ENCODE data around the gene HM13. TPM values are rescaled to one million over a fixed set of nuclear protein-coding genes. Genes with fewer than 3 reads are reported as not detected.
"Not testable (repeated sequence)": the region's sequence is repeated elsewhere in the genome, so short reads cannot be mapped to it uniquely, and the experiment has no call there.

Gene HM13
- 135 TPM for polyA plus RNA-seq (2013, experiment 1 of 2)
- 133 TPM for polyA plus RNA-seq (2013, experiment 2 of 2)

GRCh38 chr20:31514154-31515071, at the start of gene HM13:
HM13 (plus strand) TSS chr20:31514442; CDS start chr20:31514552, 110 bp downstream.
- Histone ChIP-seq H4K8ac (ENCODE audit: low read depth, low read length) (no peak within 1 kb of the TSS), H3K79me2 (ENCODE audit: control insufficient read depth, insufficient read depth, low read length) (peaks cover 31% of the 10 kb centered on the region), H4K5ac (ENCODE audit: low read length) (no peak within 1 kb of the TSS), H3K4me2 (ENCODE audit: low read length) (peak within 1 kb of the TSS; percentile 100), H3K36me3 (ENCODE audit: control insufficient read depth, insufficient read depth, low read length) (peaks cover 3% of the 10 kb centered on the region), H3K4ac (ENCODE audit: low read depth, low read length) (no peak within 1 kb of the TSS), H3K18ac (ENCODE audit: low read length) (peak within 1 kb of the TSS; percentile 46), H3K27ac (ENCODE audit: low read depth, low read length) (no peak within 1 kb of the TSS), H3K27me3 (ENCODE audit: insufficient read depth, low read length, poor library complexity) (no peaks in the 10 kb centered on the region), H3K9ac (ENCODE audit: low read length) (peak within 1 kb of the TSS; percentile 99), H3K56ac (ENCODE audit: low read length) (peak within 1 kb of the TSS; percentile 97), H3K79me1 (ENCODE audit: low read length) (peaks cover 26% of the 10 kb centered on the region), H3K23ac (ENCODE audit: low read length) (peak within 1 kb of the TSS; percentile 81), H2BK5ac (ENCODE audit: low read length) (peak within 1 kb of the TSS; percentile 9), H3K4me1 (ENCODE audit: control insufficient read depth, low read depth, low read length) (peaks cover 10% of the 10 kb centered on the region), H2BK120ac (ENCODE audit: low read depth, low read length) (no peak within 1 kb of the TSS), H2AK5ac (ENCODE audit: low read length) (peak within 1 kb of the TSS; percentile 54), H3K4me3 (ENCODE audit: low read length) (peak within 1 kb of the TSS; percentile 91), H2BK15ac (replicated peaks; ENCODE audit: low read depth) (no peak within 1 kb of the TSS)
- DNase-seq: peak; percentile 96
- WGBS (ENCODE audit: extremely low coverage, insufficient coverage, low lambda C conversion rate): no CpG with 5 or more reads among the region's 86 CpGs

- not testable (repeated sequence) for H3K79me2 ChIP-seq (ENCODE audit: control insufficient read depth, insufficient read depth, low read length); H3K79me1 ChIP-seq (ENCODE audit: low read length); H2BK5ac ChIP-seq (ENCODE audit: low read length); H2BK15ac ChIP-seq (replicated peaks; ENCODE audit: low read depth); H3K36me3 ChIP-seq (ENCODE audit: control insufficient read depth, insufficient read depth, low read length); H4K5ac ChIP-seq (ENCODE audit: low read length); H3K18ac ChIP-seq (ENCODE audit: low read length); H3K4me1 ChIP-seq (ENCODE audit: control insufficient read depth, low read depth, low read length); H2AK5ac ChIP-seq (ENCODE audit: low read length); H3K4me3 ChIP-seq (ENCODE audit: low read length); H3K9ac ChIP-seq (ENCODE audit: low read length); H3K56ac ChIP-seq (ENCODE audit: low read length); DNase-seq; H3K4ac ChIP-seq (ENCODE audit: low read depth, low read length); H3K4me2 ChIP-seq (ENCODE audit: low read length); H3K23ac ChIP-seq (ENCODE audit: low read length); H4K8ac ChIP-seq (ENCODE audit: low read depth, low read length); H3K27me3 ChIP-seq (ENCODE audit: insufficient read depth, low read length, poor library complexity); H2BK120ac ChIP-seq (ENCODE audit: low read depth, low read length); H3K27ac ChIP-seq (ENCODE audit: low read depth, low read length)
- no CpG with 5 or more reads among the region's 33 CpGs for WGBS (ENCODE audit: extremely low coverage, insufficient coverage, low lambda C conversion rate)
Measured at GRCh38 chr20:31470946-31471345, 43.3 kb upstream of the HM13 start.

GRCh38 chr20:31472395-31473330, 41.6 kb upstream of the HM13 start:
- Histone ChIP-seq H3K56ac (ENCODE audit: low read length) (no peak overlapping the region), H2BK5ac (ENCODE audit: low read length) (no peak overlapping the region), H2BK120ac (ENCODE audit: low read depth, low read length) (no peak overlapping the region), H3K27ac (ENCODE audit: low read depth, low read length) (no peak overlapping the region), H2AK5ac (ENCODE audit: low read length) (no peak overlapping the region), H3K36me3 (ENCODE audit: control insufficient read depth, insufficient read depth, low read length) (no peaks in the 10 kb centered on the region), H3K79me2 (ENCODE audit: control insufficient read depth, insufficient read depth, low read length) (no peaks in the 10 kb centered on the region), H4K8ac (ENCODE audit: low read depth, low read length) (no peak overlapping the region), H3K27me3 (ENCODE audit: insufficient read depth, low read length, poor library complexity) (no peaks in the 10 kb centered on the region), H3K23ac (ENCODE audit: low read length) (no peak overlapping the region), H3K4ac (ENCODE audit: low read depth, low read length) (no peak overlapping the region), H3K4me1 (ENCODE audit: control insufficient read depth, low read depth, low read length) (no peaks in the 10 kb centered on the region), H3K4me3 (ENCODE audit: low read length) (no peak overlapping the region), H3K79me1 (ENCODE audit: low read length) (no peaks in the 10 kb centered on the region), H3K18ac (ENCODE audit: low read length) (no peak overlapping the region), H4K5ac (ENCODE audit: low read length) (no peak overlapping the region), H2BK15ac (replicated peaks; ENCODE audit: low read depth) (no peak overlapping the region), H3K9ac (ENCODE audit: low read length) (no peak overlapping the region), H3K4me2 (ENCODE audit: low read length) (no peak overlapping the region)
- no CpG with 5 or more reads among the region's 8 CpGs for WGBS (ENCODE audit: extremely low coverage, insufficient coverage, low lambda C conversion rate)
- DNase-seq: no peak

- H4K8ac ChIP-seq (ENCODE audit: low read depth, low read length): no peak overlapping the region
- no peaks in the 10 kb centered on the region for H3K4me1 ChIP-seq (ENCODE audit: control insufficient read depth, low read depth, low read length)
- H4K5ac ChIP-seq (ENCODE audit: low read length): no peak overlapping the region
- H2BK5ac ChIP-seq (ENCODE audit: low read length): no peak overlapping the region
- H3K9ac ChIP-seq (ENCODE audit: low read length): no peak overlapping the region
- H2BK15ac ChIP-seq (replicated peaks; ENCODE audit: low read depth): no peak overlapping the region
- no peak overlapping the region for H2BK120ac ChIP-seq (ENCODE audit: low read depth, low read length)
- no peak overlapping the region for H3K27ac ChIP-seq (ENCODE audit: low read depth, low read length)
- no peaks in the 10 kb centered on the region for H3K79me1 ChIP-seq (ENCODE audit: low read length)
- no peak overlapping the region for H3K4me3 ChIP-seq (ENCODE audit: low read length)
- no peak for DNase-seq
- H3K23ac ChIP-seq (ENCODE audit: low read length): no peak overlapping the region
- no peak overlapping the region for H3K4me2 ChIP-seq (ENCODE audit: low read length)
- no CpG with 5 or more reads among the region's 5 CpGs for WGBS (ENCODE audit: extremely low coverage, insufficient coverage, low lambda C conversion rate)
- no peak overlapping the region for H3K18ac ChIP-seq (ENCODE audit: low read length)
- no peaks in the 10 kb centered on the region for H3K79me2 ChIP-seq (ENCODE audit: control insufficient read depth, insufficient read depth, low read length)
- H3K56ac ChIP-seq (ENCODE audit: low read length): no peak overlapping the region
- H3K4ac ChIP-seq (ENCODE audit: low read depth, low read length): no peak overlapping the region
- H3K27me3 ChIP-seq (ENCODE audit: insufficient read depth, low read length, poor library complexity): no peaks in the 10 kb centered on the region
- no peaks in the 10 kb centered on the region for H3K36me3 ChIP-seq (ENCODE audit: control insufficient read depth, insufficient read depth, low read length)
- H2AK5ac ChIP-seq (ENCODE audit: low read length): no peak overlapping the region
Measured at GRCh38 chr20:31473331-31474096, 40.7 kb upstream of the HM13 start.

GRCh38 chr20:31474097-31474436, 40.2 kb upstream of the HM13 start:
- no peak overlapping the region for H4K5ac ChIP-seq (ENCODE audit: low read length)
- no peak overlapping the region for H3K4ac ChIP-seq (ENCODE audit: low read depth, low read length)
- H3K27ac ChIP-seq (ENCODE audit: low read depth, low read length): no peak overlapping the region
- H2BK5ac ChIP-seq (ENCODE audit: low read length): no peak overlapping the region
- H3K79me1 ChIP-seq (ENCODE audit: low read length): no peaks in the 10 kb centered on the region
- no CpG with 5 or more reads among the region's 2 CpGs for WGBS (ENCODE audit: extremely low coverage, insufficient coverage, low lambda C conversion rate)
- H3K79me2 ChIP-seq (ENCODE audit: control insufficient read depth, insufficient read depth, low read length): no peaks in the 10 kb centered on the region
- H3K27me3 ChIP-seq (ENCODE audit: insufficient read depth, low read length, poor library complexity): no peaks in the 10 kb centered on the region
- no peak overlapping the region for H3K4me2 ChIP-seq (ENCODE audit: low read length)
- no peaks in the 10 kb centered on the region for H3K36me3 ChIP-seq (ENCODE audit: control insufficient read depth, insufficient read depth, low read length)
- H2BK15ac ChIP-seq (replicated peaks; ENCODE audit: low read depth): no peak overlapping the region
- no peak overlapping the region for H3K18ac ChIP-seq (ENCODE audit: low read length)
- no peak overlapping the region for H3K4me3 ChIP-seq (ENCODE audit: low read length)
- no peak for DNase-seq
- no peak overlapping the region for H3K9ac ChIP-seq (ENCODE audit: low read length)
- H3K56ac ChIP-seq (ENCODE audit: low read length): no peak overlapping the region
- no peaks in the 10 kb centered on the region for H3K4me1 ChIP-seq (ENCODE audit: control insufficient read depth, low read depth, low read length)
- no peak overlapping the region for H2AK5ac ChIP-seq (ENCODE audit: low read length)
- H4K8ac ChIP-seq (ENCODE audit: low read depth, low read length): no peak overlapping the region
- H2BK120ac ChIP-seq (ENCODE audit: low read depth, low read length): no peak overlapping the region
- no peak overlapping the region for H3K23ac ChIP-seq (ENCODE audit: low read length)

Measured in mesendoderm (in vitro differentiated cells).